Right ventricle myocardium inferior (tissue), 1 donor: ENCODE results near the gene FBXL17. TPM values are rescaled to one million over a fixed set of nuclear protein-coding genes. Genes with fewer than 3 reads are reported as not detected.

Source experiments
- ATAC-seq: fragments of 200-7000 bp; cut with Tn5 transposase; one replicate; pipeline ENCODE4 v1.9.1; 2020; ENCODE audit warnings: mild to moderate bottlenecking, moderate library complexity
- DNase-seq: peaks from one replicate; pipeline ENCODE4 v3.0.0; 2021; ENCODE audit errors: missing footprints
- intact Hi-C: fragments of 100-400 bp; cut with DNase I; formaldehyde crosslinking; loops from one replicate; pipeline ENCODE4 v1.11.0; 2022
- total RNA-seq: library from RNA; stranded (reverse); fragmentation: NEBNext Ultra II Directional; extraction: Animal tissue kit (Norgen Biotek cat#: 25700); gene quantifications from one replicate; pipeline ENCODE4 v1.2.1, GENCODE V29; 2021
- donor health status: DM: no; HTN: yes; CAD: no; lungs with severe emphysema.

FBXL17 gene
- total RNA-seq, 1 donor from 2014 or later: 43.6 TPM

DNA sequence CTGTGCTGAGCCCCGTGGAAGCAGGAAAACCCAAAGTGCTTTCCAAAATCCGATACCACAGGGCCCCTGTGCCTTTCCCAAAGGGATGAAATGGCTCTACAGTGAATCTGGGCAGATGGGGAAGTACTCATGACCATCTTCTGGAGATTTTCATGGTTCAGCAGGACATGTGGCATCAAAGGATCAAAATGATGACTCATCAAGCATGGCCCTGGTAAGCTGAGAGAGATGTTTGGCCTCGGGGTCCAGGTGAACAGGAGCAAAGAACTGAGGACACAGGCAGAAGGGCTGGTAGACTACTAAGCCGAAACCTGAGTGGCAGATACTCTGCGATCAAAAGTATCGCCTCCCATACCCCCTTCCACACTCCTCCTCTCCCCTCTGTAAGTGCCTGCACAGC is 551.1 kb downstream of the FBXL17 start:
- no peak for ATAC-seq
- no peak for DNase-seq
- intact Hi-C loops: no loop called here

DNA sequence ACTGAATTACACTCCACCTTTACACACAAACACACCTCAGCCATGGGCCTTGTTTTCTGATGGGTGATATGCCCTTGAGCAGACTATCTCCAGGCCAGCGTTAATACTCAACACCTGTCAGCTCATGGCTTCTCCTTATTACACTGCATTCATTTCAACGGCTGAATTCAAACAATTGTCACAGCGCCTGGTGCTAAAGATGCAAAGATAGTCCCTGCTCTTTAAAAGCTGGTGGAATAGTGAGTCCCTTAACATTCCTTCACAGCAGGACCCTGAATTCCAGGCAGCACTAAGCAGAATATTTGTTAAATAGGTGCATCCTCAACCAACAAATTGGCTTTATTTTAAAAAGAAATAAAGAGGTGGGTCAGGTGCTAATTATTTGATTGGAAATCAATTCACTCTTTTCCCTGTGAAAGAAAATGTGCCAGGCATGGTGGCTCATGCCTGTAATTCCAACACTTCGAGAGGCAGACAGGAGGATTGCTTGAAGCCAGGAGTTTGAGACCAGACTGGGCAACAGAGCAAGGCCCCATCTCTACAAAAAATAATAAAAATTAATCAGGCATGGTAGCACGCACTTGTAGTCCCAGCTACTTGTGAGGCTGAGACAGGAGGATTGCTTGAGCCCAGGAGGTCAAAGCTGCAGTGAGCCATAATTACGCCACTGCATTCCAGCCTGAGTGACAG is 555.4 kb downstream of the FBXL17 start:
- ATAC-seq: no peak
- no peak for DNase-seq
- intact Hi-C loops: no loop called here

GRCh38 chr5:107824821-107825220 is 557.1 kb downstream of the FBXL17 start:
- no peak for ATAC-seq
- intact Hi-C loops: no loop called here
- DNase-seq: no peak

- intact Hi-C loops: no loop called here
- no peak for DNase-seq
- ATAC-seq: no peak
These were observed 560.6 kb downstream of the FBXL17 start for GRCh38 chr5:107821288-107821687.

DNA sequence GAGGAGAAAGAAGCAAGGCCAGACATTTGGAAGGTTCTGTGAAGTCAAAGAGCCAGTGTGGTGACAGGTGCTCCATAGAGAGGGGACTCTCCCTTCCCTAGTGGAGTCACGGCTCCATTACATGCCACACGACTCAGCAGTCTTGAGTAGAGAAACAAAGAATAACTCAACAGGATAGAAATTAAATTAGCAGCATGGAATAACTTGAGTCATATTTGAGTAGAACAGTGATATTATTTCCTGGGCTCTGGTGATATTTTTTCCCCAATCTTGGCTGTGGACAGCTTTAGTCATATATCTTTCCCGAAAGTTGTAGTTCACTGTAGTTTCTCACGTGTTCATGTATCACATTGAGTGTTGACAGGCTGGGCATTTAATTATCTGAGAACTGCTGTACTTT is 561.5 kb downstream of the FBXL17 start:
- ATAC-seq (no peak), DNase-seq (no peak)
- intact Hi-C loops: no loop called here

DNA sequence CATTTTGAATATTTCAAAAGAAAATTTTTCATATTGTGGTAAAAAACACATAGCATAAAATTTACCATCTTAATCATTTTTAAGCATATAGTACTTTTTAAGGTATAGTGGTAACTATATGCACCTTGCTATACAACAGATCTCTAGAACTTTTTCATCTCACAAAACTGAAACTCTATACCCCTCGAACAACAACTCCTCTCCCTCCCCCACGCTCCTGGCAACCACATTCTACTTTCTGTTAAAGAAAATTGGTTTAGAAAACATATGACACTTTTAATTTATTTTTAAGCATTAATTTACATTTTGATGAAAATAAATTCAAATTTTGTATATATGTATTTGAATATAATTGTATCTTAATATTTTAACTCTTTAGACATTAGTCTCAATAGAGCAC is 563.9 kb downstream of the FBXL17 start:
- ATAC-seq: no peak
- no peak for DNase-seq
- intact Hi-C loops: no loop called here

GRCh38 chr5:107817436-107817835 is 564.5 kb downstream of the FBXL17 start:
- DNase-seq (no peak), ATAC-seq (no peak)
- intact Hi-C loops: no loop called here

GRCh38 chr5:107815109-107815508 is 566.8 kb downstream of the FBXL17 start:
- ATAC-seq: no peak
- intact Hi-C loops: no loop called here
- no peak for DNase-seq

DNA sequence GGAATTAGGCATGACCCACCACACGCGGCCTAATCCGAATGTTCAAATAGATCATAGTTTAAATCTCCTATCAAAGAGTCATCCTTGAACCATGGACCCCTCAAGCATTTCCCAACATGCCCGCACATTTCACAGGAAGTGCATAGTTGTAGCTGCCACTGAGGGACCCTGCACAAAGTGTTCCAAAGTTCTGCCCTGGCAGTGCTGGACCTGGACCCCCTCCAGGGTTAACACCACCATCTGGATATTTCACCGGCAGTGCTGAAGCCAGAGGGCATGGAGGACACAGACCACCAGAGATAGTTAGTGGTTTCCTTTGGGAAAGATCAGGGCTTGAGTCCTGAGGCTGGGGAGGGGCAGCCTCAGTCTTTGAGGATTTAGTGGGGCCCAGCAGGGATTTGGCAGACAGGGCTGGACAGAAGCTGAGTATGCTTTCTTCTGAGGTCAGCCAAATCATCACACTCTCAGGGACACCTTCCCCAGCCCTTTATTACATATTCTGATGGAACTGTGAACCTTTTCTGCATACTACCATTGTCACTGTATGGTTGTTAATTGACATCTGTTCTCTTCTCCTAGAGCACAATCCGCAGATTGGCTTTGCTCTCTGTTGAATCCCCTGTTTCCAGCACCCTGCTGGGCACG is 567.6 kb downstream of the FBXL17 start:
- DNase-seq: no peak

DNA sequence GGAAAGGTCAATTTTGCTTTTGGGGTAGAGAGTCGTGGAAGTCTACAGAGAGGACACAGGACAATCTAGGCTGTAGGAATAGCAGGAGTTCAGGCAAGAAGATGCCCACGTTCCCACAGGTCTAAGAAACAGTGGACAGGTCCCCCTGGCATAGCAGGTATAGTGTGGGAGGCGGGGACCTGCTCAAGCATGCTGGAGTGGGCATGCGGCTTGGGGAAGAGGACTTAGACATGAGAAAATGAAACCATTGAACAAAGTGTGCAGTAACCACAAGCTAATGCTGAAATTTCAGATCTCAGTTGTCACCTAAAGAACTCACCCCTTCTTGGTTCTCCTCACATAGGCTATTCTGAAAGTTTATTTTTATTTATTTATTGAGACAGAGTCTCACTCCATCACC is 568.3 kb downstream of the FBXL17 start:
- ATAC-seq (no peak), DNase-seq (no peak)
- intact Hi-C loops: no loop called here

More for the DNA sequence above, 567.6 kb downstream of the FBXL17 start:
- intact Hi-C loops: no loop called here
- no peak for ATAC-seq

GRCh38 chr5:107812570-107813141 is 569.2 kb downstream of the FBXL17 start:
- ATAC-seq (peak; percentile 82), DNase-seq (no peak)
- intact Hi-C loops: no loop called here

- ATAC-seq: no peak
- intact Hi-C loops: no loop called here
These were observed 572.5 kb downstream of the FBXL17 start for GRCh38 chr5:107809201-107810034.

More at GRCh38 chr5:107809201-107810034, 572.5 kb downstream of the FBXL17 start:
- DNase-seq: no peak
